ENCODE measurements around the gene GRM4.

Gene GRM4

GRCh38 chr6:33994472-33995308, 151.2 kb downstream of the GRM4 start:
- peak; percentile 39 for DNase-seq (ENCODE audit: low spot score)

GRCh38 chr6:33993653-33994471, 152.0 kb downstream of the GRM4 start:
- peak; percentile 30 for DNase-seq (ENCODE audit: low spot score)

GRCh38 chr6:33993091-33993490, 152.8 kb downstream of the GRM4 start:
- DNase-seq (ENCODE audit: low spot score) = peak; percentile 32

GRCh38 chr6:33992191-33992590, 153.7 kb downstream of the GRM4 start:
- peak; percentile 18 for DNase-seq (ENCODE audit: low spot score)

GRCh38 chr6:33991610-33992009, 154.3 kb downstream of the GRM4 start:
- DNase-seq (ENCODE audit: low spot score) = no peak

GRCh38 chr6:33990061-33990541, 155.8 kb downstream of the GRM4 start:
- DNase-seq (ENCODE audit: low spot score) = peak; percentile 41

GRCh38 chr6:33989016-33989854, 156.7 kb downstream of the GRM4 start:
- DNase-seq (ENCODE audit: low spot score) = peak; percentile 33

- peak; percentile 46 for DNase-seq (ENCODE audit: low spot score)
Observed at GRCh38 chr6:33988121-33989015, 157.5 kb downstream of the GRM4 start.

- no peak for DNase-seq (ENCODE audit: low spot score)
Observed at GRCh38 chr6:33987531-33988021, 158.3 kb downstream of the GRM4 start.

GRCh38 chr6:33985947-33986346, 159.9 kb downstream of the GRM4 start:
- DNase-seq (ENCODE audit: low spot score) = no peak

GRCh38 chr6:33985313-33985751, 160.6 kb downstream of the GRM4 start:
- DNase-seq (ENCODE audit: low spot score) = no peak

GRCh38 chr6:33984466-33985312, 161.2 kb downstream of the GRM4 start:
- peak; percentile 43 for DNase-seq (ENCODE audit: low spot score)

GRCh38 chr6:33983721-33984465, 162.0 kb downstream of the GRM4 start:
- peak; percentile 40 for DNase-seq (ENCODE audit: low spot score)

GRCh38 chr6:33983109-33983716, 162.7 kb downstream of the GRM4 start:
- peak; percentile 46 for DNase-seq (ENCODE audit: low spot score)

- no peak for DNase-seq (ENCODE audit: low spot score)
Observed at GRCh38 chr6:33981861-33982260, 164.0 kb downstream of the GRM4 start.

GRCh38 chr6:33981421-33981820, 164.5 kb downstream of the GRM4 start:
- peak; percentile 12 for DNase-seq (ENCODE audit: low spot score)

GRCh38 chr6:33980176-33981175, 165.4 kb downstream of the GRM4 start:
- DNase-seq (ENCODE audit: low spot score) = peak; percentile 38

Measured in ecto neural progenitor cell (in vitro differentiated cells).